Measurements from ENCODE around the gene ZNF280B.
A peak's percentile ranks its signal among the peaks of the same experiment; 100 is the strongest.

ZNF280B gene

GRCh38 chr22:22508274-22509176 is at the start of gene ZNF280B:
TSS of gene ZNF280B (minus strand) at chr22:22508742. CDS start at chr22:22489398, 19,344 bp downstream.
- peak; percentile 63 for DNase-seq (ENCODE audit: low read depth)

- no peak for DNase-seq (ENCODE audit: low read depth)
Observed at GRCh38 chr22:22556995-22557925, 48.7 kb upstream of the ZNF280B start.

DNA sequence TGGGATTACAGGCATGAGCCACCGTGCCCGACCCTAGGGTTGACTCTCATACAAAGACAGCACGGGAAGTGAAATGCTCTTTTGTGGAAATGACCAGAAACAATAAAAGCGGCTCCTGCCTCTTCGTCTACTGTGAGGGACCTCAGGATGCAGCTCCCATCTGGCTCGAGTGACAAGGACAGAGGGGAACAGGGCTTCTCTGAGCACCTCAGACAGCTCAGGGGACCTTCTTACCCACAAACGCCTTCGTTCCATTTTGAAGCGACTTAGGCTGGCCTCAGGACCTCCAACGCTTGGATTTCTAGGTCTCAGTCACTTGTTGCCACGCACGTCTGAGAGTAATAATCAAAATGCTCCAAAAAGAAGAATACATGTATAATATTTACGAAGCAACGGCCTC is 48.0 kb upstream of the ZNF280B start:
- no peak for DNase-seq (ENCODE audit: low read depth)

- DNase-seq (ENCODE audit: low read depth): no peak
Observed at GRCh38 chr22:22555596-22555995, 47.1 kb upstream of the ZNF280B start.

GRCh38 chr22:22554587-22555284 is 46.2 kb upstream of the ZNF280B start:
- DNase-seq (ENCODE audit: low read depth): no peak

- DNase-seq (ENCODE audit: low read depth): no peak
Observed at GRCh38 chr22:22553735-22554586, 45.4 kb upstream of the ZNF280B start.

GRCh38 chr22:22553141-22553540 is 44.6 kb upstream of the ZNF280B start:
- DNase-seq (ENCODE audit: low read depth): no peak

- no peak for DNase-seq (ENCODE audit: low read depth)
Observed at GRCh38 chr22:22552630-22553029, 44.1 kb upstream of the ZNF280B start.

- DNase-seq (ENCODE audit: low read depth): no peak
Observed at GRCh38 chr22:22550789-22551434, 42.4 kb upstream of the ZNF280B start.

GRCh38 chr22:22548910-22549309 is 40.4 kb upstream of the ZNF280B start:
- DNase-seq (ENCODE audit: low read depth): no peak

GRCh38 chr22:22548317-22548716 is 39.8 kb upstream of the ZNF280B start:
- DNase-seq (ENCODE audit: low read depth): no peak

DNA sequence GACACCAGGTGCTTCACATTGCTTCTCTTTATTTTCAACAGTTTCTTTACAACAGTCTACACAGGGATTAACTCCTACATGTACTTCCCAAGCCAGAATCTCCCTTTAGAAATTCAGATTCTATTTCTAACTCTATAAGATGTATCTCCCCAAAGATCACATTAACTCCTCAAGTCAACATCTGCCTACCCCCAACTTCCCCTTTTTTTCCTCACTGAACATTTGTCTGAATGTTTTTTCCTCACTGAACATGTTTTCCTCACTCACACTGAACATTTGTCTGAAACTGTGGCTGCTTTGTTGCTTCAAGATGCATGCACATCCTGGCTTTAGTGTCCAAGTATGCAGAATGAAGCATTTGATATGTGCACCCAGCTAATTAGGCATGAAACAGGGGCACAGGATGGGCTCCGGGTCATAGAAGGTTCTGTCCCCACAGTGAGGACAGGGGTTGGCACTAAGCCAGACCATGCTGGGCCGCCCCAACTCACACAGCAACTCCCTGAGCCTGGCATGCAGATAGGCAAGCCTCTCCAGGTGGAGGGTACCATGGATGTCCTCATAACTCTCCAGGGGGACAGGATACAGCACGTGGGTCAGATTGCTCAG is 39.3 kb upstream of the ZNF280B start:
- no peak for DNase-seq (ENCODE audit: low read depth)

DNA sequence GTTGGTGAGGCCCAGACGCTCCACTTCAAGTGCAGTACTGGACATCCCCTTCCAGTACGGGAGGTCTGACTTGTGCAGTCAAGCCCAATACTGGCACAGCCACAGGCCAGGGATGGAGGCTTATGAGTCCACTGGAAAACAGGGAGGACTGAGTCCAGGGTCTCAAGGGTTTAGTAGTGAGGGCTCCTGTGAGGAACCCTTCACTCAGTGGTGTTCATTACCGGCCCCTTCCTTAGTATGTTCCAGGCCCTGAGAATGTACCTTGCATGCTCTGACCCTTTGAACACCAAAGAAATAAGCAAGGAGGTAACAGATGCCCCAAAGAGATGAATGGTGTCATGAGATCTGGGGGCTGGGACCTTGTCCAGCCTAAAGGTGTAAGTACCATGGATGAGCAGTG is 38.7 kb upstream of the ZNF280B start:
- DNase-seq (ENCODE audit: low read depth): no peak

GRCh38 chr22:22546490-22546889 is 37.9 kb upstream of the ZNF280B start:
- no peak for DNase-seq (ENCODE audit: low read depth)

- DNase-seq (ENCODE audit: low read depth): no peak
Observed at GRCh38 chr22:22545084-22545483, 36.5 kb upstream of the ZNF280B start.

GRCh38 chr22:22538226-22538989 is 29.9 kb upstream of the ZNF280B start:
- DNase-seq (ENCODE audit: low read depth): no peak

DNA sequence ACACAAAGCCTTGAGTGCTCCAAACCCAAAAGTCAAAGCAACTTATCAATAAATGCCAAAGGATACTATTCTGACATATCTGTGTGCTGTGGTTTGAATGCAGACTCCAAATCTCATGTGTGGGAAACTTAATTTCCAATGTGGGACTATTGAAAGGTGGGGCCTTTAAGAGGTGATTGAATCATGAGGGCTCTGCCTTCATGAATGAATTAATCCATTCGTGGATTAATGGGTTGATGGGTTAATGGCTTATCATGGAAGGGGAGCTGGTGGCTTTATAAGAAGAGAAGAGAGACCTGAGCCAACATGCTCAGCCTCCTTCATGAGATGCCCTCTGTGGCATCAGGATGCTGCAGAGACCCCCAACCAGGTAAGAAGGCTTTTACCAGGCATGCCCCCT is 28.4 kb upstream of the ZNF280B start:
- DNase-seq (ENCODE audit: low read depth): no peak

DNA sequence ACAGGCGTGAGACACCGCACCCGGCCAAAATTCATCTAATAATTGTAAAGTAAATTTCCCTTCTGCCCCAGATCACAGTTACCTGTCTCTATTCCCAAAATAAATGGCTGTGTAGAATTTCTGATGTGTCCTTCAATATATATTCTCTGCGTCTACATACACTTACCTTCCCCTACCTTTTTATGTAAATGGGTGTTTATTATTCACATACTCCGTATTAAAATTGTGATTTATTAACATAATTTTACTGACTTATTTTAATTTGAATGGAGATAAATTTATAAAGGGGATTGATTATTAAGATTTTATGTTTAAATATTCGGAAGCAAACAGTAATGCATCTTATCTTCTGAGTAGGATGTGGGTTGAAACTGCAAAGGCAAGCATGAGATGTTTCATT is 28.0 kb upstream of the ZNF280B start:
- no peak for DNase-seq (ENCODE audit: low read depth)

GRCh38 chr22:22535662-22536061 is 27.1 kb upstream of the ZNF280B start:
- DNase-seq (ENCODE audit: low read depth): no peak

Measured in fibroblast of gingiva (primary cell).